ENCODE measurements around the gene LECT2. TPM values are rescaled to one million over a fixed set of nuclear protein-coding genes. Genes with fewer than 3 reads are reported as not detected.

LECT2 gene
- total RNA-seq, 1 donor from 2014 or later, result not detected

- Histone ChIP-seq H2AFZ (replicated peaks) (no peak overlapping the region), H3K9ac (no peak overlapping the region), H3K4me2 (no peak overlapping the region), H3K4me3 (no peak overlapping the region), H3K27ac (no peak overlapping the region), H3K27me3 (peaks cover 5% of the 10 kb centered on the region), H3F3A (ENCODE audit: low read depth) (no peaks in the 10 kb centered on the region), H3K36me3 (no peaks in the 10 kb centered on the region), H3K4me1 (peaks cover 5% of the 10 kb centered on the region), H4K20me1 (ENCODE audit: low read depth) (no peaks in the 10 kb centered on the region), H3K79me2 (ENCODE audit: low read depth) (no peaks in the 10 kb centered on the region), H3K9me3 (ENCODE audit: low read depth) (no peaks in the 10 kb centered on the region)
- H3K27me3 Mint-ChIP-seq (ENCODE audit: insufficient read depth, low read depth), result peaks cover 8% of the 10 kb centered on the region
- DNase-seq (ENCODE audit: low spot score), result no peak
- peaks cover 9% of the 10 kb centered on the region for H3K4me1 Mint-ChIP-seq
- H3K36me3 Mint-ChIP-seq, result no peaks in the 10 kb centered on the region
- H3K9me3 Mint-ChIP-seq, result no peaks in the 10 kb centered on the region
- H3K4me3 Mint-ChIP-seq, result no peak overlapping the region
- TF ChIP-seq EZH2 (IDR thresholded peaks at IDR 0.05) (no peak), EZH2phosphoT487 (IDR thresholded peaks at IDR 0.05) (no peak)
- TF ChIP-seq, protein P1, sequence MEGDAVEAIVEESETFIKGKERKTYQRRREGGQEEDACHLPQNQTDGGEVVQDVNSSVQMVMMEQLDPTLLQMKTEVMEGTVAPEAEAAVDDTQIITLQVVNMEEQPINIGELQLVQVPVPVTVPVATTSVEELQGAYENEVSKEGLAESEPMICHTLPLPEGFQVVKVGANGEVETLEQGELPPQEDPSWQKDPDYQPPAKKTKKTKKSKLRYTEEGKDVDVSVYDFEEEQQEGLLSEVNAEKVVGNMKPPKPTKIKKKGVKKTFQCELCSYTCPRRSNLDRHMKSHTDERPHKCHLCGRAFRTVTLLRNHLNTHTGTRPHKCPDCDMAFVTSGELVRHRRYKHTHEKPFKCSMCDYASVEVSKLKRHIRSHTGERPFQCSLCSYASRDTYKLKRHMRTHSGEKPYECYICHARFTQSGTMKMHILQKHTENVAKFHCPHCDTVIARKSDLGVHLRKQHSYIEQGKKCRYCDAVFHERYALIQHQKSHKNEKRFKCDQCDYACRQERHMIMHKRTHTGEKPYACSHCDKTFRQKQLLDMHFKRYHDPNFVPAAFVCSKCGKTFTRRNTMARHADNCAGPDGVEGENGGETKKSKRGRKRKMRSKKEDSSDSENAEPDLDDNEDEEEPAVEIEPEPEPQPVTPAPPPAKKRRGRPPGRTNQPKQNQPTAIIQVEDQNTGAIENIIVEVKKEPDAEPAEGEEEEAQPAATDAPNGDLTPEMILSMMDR (IDR thresholded peaks at IDR 0.05), result no peak
- no peak overlapping the region for H3K27ac Mint-ChIP-seq
These were observed 20.3 kb upstream of the LECT2 start for GRCh38 chr5:135975122-135975521.

DNA sequence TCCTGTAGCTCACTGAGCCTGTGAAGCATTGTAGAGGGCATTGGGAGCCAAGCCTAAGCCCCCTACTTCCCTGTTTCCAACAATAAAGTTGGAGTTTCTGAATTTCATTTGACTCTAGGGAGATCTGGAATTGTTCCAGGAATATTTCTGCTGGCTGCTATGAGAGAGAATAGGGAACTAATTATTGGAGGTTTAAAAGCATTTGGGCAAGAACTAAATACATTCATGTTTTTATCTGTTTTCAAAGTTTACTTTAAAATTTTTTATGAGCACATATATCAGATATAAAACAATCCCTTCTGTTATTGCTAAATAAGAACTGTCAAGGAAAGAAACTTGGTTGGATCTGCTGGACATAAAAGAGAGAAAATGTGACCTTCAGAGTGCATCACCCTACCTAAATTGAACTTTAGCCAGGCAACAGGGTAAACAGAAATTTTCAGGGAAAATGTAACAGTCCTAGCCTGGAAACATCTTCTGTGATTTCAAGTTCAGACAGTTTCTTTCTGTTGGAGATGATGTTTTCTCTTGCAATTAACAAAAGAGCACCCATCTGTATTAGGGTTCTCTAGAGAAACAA lies 19.3 kb upstream of the LECT2 start:
- H3K79me2 ChIP-seq (ENCODE audit: low read depth), result no peaks in the 10 kb centered on the region
- peaks cover 5% of the 10 kb centered on the region for H3K4me1 ChIP-seq
- no peak overlapping the region for H3K27ac ChIP-seq
- H3K4me2 ChIP-seq, result no peak overlapping the region
- H2AFZ ChIP-seq (replicated peaks), result no peak overlapping the region
- H3K9me3 Mint-ChIP-seq, result no peaks in the 10 kb centered on the region
- TF ChIP-seq, protein P1 (IDR thresholded peaks at IDR 0.05), result no peak
- TF ChIP-seq EZH2phosphoT487 (IDR thresholded peaks at IDR 0.05), result no peak
- TF ChIP-seq EZH2 (IDR thresholded peaks at IDR 0.05), result no peak
- no peak overlapping the region for H3K4me3 ChIP-seq
- no peak for DNase-seq (ENCODE audit: low spot score)
- no peaks in the 10 kb centered on the region for H4K20me1 ChIP-seq (ENCODE audit: low read depth)
- no peak overlapping the region for H3K27ac Mint-ChIP-seq
- peaks cover 8% of the 10 kb centered on the region for H3K27me3 Mint-ChIP-seq (ENCODE audit: insufficient read depth, low read depth)
- no peak overlapping the region for H3K4me3 Mint-ChIP-seq
- H3K27me3 ChIP-seq, result peaks cover 5% of the 10 kb centered on the region
- no peak overlapping the region for H3K9ac ChIP-seq
- no peaks in the 10 kb centered on the region for H3K9me3 ChIP-seq (ENCODE audit: low read depth)
- no peaks in the 10 kb centered on the region for H3K36me3 ChIP-seq
- H3K36me3 Mint-ChIP-seq, result no peaks in the 10 kb centered on the region
- H3K4me1 Mint-ChIP-seq, result peaks cover 9% of the 10 kb centered on the region
- no peaks in the 10 kb centered on the region for H3F3A ChIP-seq (ENCODE audit: low read depth)

DNA sequence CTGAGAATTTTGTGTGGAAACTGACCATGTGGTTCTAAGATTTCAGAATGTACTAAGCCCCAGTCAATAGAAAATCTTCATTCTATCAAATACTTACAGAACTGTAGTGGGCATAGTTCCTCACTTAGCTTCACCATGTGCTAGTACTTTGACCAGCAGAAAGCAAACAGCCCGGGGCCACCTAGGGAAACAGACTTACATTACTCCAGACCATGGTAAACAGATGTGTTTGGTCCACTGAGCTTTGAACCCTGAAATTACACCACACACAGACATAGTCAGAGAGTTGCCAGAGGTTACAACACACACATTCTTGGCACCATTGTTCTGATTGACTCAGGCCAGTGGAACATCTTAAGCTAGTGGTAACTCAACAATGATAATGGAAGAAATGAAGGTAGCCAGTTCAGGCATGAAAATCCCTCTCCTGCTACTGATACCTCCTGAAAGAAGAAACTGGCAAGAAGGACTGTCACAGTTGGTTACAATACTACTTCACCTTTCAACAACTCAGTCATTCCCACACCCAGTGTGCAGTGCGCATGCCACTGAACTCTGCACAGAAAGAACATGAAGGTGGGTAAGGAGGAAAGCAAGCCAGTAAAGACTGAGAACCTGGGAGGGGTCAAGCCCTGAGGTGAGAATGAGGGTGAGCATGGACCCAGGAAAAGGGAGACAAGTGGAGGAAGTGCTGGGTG lies 18.7 kb upstream of the LECT2 start:
- Mint-ChIP-seq H3K27me3 (ENCODE audit: insufficient read depth, low read depth) (peaks cover 8% of the 10 kb centered on the region), H3K36me3 (no peaks in the 10 kb centered on the region), H3K4me1 (peaks cover 9% of the 10 kb centered on the region), H3K9me3 (no peaks in the 10 kb centered on the region), H3K4me3 (no peak overlapping the region), H3K27ac (no peak overlapping the region)
- Histone ChIP-seq H3K4me1 (peaks cover 5% of the 10 kb centered on the region), H3F3A (ENCODE audit: low read depth) (no peaks in the 10 kb centered on the region), H3K4me2 (no peak overlapping the region), H3K27me3 (peaks cover 5% of the 10 kb centered on the region), H3K4me3 (no peak overlapping the region), H4K20me1 (ENCODE audit: low read depth) (no peaks in the 10 kb centered on the region), H3K9ac (no peak overlapping the region), H3K36me3 (no peaks in the 10 kb centered on the region), H3K27ac (no peak overlapping the region), H2AFZ (replicated peaks) (no peak overlapping the region), H3K9me3 (ENCODE audit: low read depth) (no peaks in the 10 kb centered on the region), H3K79me2 (ENCODE audit: low read depth) (no peaks in the 10 kb centered on the region)
- no peak for DNase-seq (ENCODE audit: low spot score)
- TF ChIP-seq, protein P1 (IDR thresholded peaks at IDR 0.05), result no peak
- no peak for TF ChIP-seq EZH2 (IDR thresholded peaks at IDR 0.05)
- TF ChIP-seq EZH2phosphoT487 (IDR thresholded peaks at IDR 0.05), result no peak

Data from neural progenitor cell (in vitro differentiated cells).